ENCODE data around the gene ABCD3. TPM values are rescaled to one million over a fixed set of nuclear protein-coding genes. Genes with fewer than 3 reads are reported as not detected.

Gene ABCD3
- total RNA-seq = 10 to 100 TPM; 21.1 to 48.4 (median 28.0) TPM

DNA sequence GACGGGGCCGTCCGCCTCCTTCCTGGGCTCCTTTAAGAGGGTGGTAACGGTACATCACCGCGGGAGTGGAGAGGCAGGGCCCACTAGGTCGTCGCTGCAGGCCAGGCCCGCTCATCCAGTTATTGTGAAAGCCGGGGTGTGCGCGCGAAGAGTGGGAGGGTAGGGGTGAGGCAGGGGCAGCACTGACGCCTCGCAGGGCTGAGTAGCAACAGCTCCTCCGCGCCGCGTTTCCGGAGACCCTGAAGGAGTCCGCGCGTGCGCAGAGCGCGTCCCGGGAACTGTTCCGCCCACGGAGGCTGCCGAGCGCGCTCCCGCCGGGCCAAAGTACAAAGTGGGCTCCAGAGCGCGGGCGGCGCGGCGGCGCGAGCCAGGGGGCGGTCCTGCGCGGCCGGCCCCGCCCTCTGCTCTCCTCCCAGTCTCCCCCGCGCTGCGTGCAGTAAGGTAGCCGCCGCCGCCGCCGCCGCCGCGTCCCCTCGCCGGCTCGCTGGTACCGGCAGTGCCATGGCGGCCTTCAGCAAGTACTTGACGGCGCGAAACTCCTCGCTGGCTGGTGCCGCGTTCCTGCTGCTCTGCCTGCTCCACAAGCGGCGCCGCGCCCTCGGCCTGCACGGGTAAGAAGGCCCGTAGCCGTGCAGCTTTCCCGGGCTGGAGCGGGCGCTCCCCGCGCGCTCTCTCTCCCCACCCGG lies at the start of gene ABCD3:
Gene ABCD3, plus strand, starts transcription at position 412 of the 686 bp plus-strand sequence. Its CDS starts 90 bp downstream, at position 502.
- TF ChIP-seq, protein P1, sequence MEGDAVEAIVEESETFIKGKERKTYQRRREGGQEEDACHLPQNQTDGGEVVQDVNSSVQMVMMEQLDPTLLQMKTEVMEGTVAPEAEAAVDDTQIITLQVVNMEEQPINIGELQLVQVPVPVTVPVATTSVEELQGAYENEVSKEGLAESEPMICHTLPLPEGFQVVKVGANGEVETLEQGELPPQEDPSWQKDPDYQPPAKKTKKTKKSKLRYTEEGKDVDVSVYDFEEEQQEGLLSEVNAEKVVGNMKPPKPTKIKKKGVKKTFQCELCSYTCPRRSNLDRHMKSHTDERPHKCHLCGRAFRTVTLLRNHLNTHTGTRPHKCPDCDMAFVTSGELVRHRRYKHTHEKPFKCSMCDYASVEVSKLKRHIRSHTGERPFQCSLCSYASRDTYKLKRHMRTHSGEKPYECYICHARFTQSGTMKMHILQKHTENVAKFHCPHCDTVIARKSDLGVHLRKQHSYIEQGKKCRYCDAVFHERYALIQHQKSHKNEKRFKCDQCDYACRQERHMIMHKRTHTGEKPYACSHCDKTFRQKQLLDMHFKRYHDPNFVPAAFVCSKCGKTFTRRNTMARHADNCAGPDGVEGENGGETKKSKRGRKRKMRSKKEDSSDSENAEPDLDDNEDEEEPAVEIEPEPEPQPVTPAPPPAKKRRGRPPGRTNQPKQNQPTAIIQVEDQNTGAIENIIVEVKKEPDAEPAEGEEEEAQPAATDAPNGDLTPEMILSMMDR (IDR thresholded peaks at IDR 0.05; ENCODE audit: low read depth) = no peak

DNA sequence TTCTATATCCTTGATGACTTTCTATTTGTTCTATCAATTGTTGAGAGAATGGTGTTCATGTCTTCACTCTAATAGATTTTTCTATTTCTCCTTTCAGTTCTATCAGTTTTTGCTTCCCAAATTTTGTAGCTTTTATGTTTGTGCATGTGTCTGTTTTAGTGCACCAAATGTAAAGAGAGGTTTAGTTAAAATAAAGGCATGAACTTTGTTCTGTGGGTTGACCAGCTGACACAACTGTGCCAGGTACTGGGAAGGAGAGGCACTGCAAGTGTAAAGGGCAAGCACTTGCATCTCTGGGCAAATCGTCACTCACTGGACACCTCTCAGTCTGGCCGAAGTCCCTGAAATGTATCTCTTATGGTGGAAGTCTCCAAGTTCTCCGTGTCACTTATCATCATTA lies 38.6 kb upstream of the ABCD3 start:
- TF ChIP-seq, protein P1 (IDR thresholded peaks at IDR 0.05; ENCODE audit: low read depth) = no peak

DNA sequence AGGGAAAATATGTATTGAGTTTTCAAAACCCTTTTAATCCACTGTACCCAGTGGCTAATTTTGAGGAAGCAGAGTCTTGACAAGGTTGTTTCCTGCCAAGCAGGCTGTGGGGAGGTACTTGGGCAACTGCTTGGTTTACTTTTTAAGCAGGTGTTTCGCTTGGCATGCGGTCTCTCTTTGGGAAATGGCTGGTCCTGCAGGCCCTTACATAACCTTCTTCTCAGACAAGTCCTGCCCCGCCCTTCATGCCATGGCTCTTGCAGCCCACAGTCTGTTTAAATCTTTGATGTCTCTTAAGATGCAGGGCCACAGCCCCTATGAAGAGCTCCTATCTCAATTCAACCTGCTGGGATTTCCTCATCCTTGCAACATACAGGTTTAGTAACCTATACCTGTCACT lies 36.0 kb upstream of the ABCD3 start:
- TF ChIP-seq, protein P1 (IDR thresholded peaks at IDR 0.05; ENCODE audit: low read depth) = no peak

DNA sequence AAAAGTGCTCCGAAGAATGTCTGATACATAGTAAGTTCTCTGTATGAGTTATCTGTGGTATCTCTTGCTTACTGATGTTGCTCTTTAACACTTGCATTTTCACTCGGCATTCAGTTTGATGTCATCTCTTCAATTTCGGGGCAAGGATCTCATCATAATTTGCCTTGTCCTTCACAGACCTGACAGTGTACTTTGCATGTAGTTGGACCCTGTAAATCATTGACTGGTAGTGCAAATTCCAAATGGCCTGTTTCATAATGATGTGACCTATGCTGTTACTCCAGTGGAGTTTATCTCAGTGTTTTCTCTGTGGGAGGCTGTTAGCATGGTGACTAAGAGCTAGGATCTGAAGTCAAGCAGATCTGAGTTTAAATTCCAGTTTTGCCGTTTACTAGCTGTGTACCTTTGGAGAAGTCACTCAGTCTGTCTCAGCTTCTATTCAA lies 34.2 kb upstream of the ABCD3 start:
- TF ChIP-seq, protein P1 (IDR thresholded peaks at IDR 0.05; ENCODE audit: low read depth) = no peak

DNA sequence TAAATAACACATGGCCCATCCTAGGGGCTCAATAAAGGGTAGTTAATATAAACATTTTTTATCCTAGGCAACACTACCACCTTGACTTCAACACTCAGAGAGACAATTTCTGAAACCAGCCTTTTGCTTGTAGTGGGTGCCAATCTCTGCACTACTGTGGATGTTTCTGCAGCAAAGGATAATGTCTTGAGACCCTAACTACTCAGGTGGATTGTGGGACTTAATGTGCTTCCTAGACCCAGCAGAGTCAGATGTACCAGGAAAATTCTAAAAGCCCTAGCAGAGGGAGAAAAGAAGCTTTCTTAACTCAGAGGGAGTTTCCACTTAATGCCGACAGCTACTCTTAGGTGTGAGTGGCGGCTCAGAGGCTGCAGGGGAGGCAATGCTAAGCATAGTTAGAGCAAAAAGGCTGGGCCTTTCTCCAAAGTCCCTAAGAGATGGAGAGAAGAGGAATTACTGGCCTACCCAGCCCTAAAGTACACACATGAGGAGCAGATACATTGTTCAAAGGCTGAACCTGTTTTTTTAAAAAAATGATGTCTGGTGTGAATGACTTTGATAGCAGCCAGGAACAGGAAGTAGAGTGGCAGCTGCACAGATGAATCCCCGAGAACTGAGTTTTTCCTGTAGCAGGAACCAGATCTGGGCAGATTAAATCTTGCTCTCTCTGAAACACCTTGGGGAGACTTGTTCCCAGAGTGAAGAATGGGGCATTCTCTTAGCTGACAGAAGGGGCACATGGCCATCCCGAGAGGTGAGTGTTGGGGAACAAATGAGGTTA lies 33.5 kb upstream of the ABCD3 start:
- TF ChIP-seq, protein P1 (IDR thresholded peaks at IDR 0.05; ENCODE audit: low read depth) = no peak

DNA sequence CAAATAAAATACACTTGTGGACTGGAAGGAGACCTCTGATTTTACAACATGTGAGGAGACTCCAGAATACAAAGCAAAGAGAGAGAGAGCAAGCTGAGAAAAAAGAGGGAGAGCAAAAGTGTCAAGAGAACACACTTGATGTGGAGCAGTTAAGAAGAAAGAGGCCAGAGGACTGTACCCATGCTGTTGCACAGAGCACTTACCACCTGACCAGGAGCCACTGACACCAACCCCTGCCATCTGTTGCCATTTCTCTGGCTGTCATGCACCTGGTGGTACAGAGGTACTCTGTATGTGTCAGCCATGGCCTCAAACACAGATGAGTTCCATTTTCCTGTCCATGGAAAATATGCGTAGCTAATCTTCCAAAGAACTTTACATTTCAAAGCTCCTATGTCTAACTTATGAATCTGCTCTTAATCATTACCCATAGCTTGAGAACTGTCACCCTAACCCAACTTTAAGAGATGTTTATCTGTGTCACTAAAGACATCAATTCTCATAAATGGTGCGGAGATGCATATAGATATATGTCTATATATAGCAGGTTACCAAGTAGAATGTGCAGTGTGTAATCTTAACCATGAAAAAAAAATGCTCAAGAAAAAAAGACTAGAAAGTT lies 32.8 kb upstream of the ABCD3 start:
- TF ChIP-seq, protein P1 (IDR thresholded peaks at IDR 0.05; ENCODE audit: low read depth) = no peak

DNA sequence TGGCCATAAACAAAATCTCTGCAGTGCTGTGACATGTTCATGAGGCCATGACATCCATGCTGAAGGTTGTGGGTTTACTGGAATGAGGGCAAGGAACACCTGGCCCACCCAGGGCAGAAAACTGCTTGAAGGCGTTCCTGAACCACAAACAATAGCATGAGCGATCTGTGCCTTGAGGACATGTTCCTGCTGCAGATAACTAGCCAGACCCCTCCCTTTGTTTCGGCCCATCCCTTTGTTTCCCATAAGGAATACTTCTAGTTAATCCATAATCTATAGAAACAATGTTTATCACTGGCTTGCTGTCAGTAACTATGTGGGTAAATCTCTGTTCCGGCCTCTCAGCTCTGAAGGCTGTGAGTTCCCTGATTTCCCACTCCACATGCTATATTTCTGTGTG lies 28.9 kb upstream of the ABCD3 start:
- TF ChIP-seq, protein P1 (IDR thresholded peaks at IDR 0.05; ENCODE audit: low read depth) = no peak
